Measurements from ENCODE around the gene ANKS6.

Gene ANKS6

GRCh38 chr9:98772364-98773155 is 23.8 kb downstream of the ANKS6 start:
- no peak for DNase-seq (ENCODE audit: low spot score)

- DNase-seq (ENCODE audit: low spot score), result no peak
These were observed 25.0 kb downstream of the ANKS6 start for GRCh38 chr9:98771209-98771874.

GRCh38 chr9:98770717-98771116 is 25.6 kb downstream of the ANKS6 start:
- DNase-seq (ENCODE audit: low spot score), result no peak

GRCh38 chr9:98768344-98768743 is 28.0 kb downstream of the ANKS6 start:
- no peak for DNase-seq (ENCODE audit: low spot score)

- no peak for DNase-seq (ENCODE audit: low spot score)
These were observed 28.4 kb downstream of the ANKS6 start for GRCh38 chr9:98767915-98768314.

GRCh38 chr9:98767196-98767595 is 29.2 kb downstream of the ANKS6 start:
- no peak for DNase-seq (ENCODE audit: low spot score)

GRCh38 chr9:98766586-98766985 is 29.8 kb downstream of the ANKS6 start:
- DNase-seq (ENCODE audit: low spot score), result no peak

- DNase-seq (ENCODE audit: low spot score), result no peak
These were observed 31.1 kb downstream of the ANKS6 start for GRCh38 chr9:98765256-98765655.

GRCh38 chr9:98763986-98764745 is 32.2 kb downstream of the ANKS6 start:
- no peak for DNase-seq (ENCODE audit: low spot score)

- DNase-seq (ENCODE audit: low spot score), result no peak
These were observed 36.1 kb downstream of the ANKS6 start for GRCh38 chr9:98760231-98760630.

GRCh38 chr9:98755006-98755618 is 41.2 kb downstream of the ANKS6 start:
- DNase-seq (ENCODE audit: low spot score), result no peak

- no peak for DNase-seq (ENCODE audit: low spot score)
These were observed 45.1 kb downstream of the ANKS6 start for GRCh38 chr9:98751210-98751609.

- DNase-seq (ENCODE audit: low spot score), result no peak
These were observed 45.8 kb downstream of the ANKS6 start for GRCh38 chr9:98750364-98751060.

- DNase-seq (ENCODE audit: low spot score), result no peak
These were observed 48.9 kb downstream of the ANKS6 start for GRCh38 chr9:98747476-98747875.

GRCh38 chr9:98745470-98745869 is 50.9 kb downstream of the ANKS6 start:
- no peak for DNase-seq (ENCODE audit: low spot score)

- no peak for DNase-seq (ENCODE audit: low spot score)
These were observed 52.3 kb downstream of the ANKS6 start for GRCh38 chr9:98743818-98744611.

- no peak for DNase-seq (ENCODE audit: low spot score)
These were observed 53.0 kb downstream of the ANKS6 start for GRCh38 chr9:98743329-98743728.

GRCh38 chr9:98742325-98743280 is 53.8 kb downstream of the ANKS6 start:
- no peak for DNase-seq (ENCODE audit: low spot score)

GRCh38 chr9:98740226-98740881 is 56.0 kb downstream of the ANKS6 start:
- DNase-seq (ENCODE audit: low spot score), result no peak

Measured in globus pallidus (tissue), 1 donor.